ENCODE results near the gene KCNE2. TPM values are rescaled to one million over a fixed set of nuclear protein-coding genes. Genes with fewer than 3 reads are reported as not detected.

KCNE2 gene
- total RNA-seq, 4 donors from 2014 or later = 0.78 TPM; not detected in 3

DNA sequence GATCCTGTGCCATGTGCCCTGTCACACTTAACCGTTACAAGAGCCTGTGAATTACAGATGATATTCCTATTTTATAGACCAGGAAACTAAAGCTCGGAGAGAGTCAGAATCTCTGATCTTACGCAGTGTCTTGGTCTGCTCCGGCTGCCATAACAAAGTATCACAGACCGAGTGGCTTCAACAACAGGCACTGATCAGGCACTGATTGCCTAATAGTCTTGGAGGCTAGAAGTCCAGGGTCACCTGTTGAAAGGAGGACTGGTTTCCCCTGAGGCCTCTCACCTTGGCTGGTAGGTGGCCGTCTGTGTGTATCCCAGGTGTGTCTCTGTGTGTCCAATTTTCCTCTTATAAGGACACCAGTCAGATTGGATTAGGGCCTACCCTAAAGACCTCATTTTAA, 31.5 kb upstream of the KCNE2 start:
- intact Hi-C loops (cut with DNase I) = no loop called here
- TF ChIP-seq POLR2A (IDR thresholded peaks at IDR 0.05) (no peak), CTCF (IDR thresholded peaks at IDR 0.05) (no peak)
- Histone ChIP-seq H3K27me3 (no peaks in the 10 kb centered on the region), H3K4me3 (replicated peaks in 1 of 3) (no peak overlapping the region), H3K27ac (no peak overlapping the region), H3K4me1 (peaks cover 13 to 15% of the 10 kb centered on the region in 2 donors), H3K36me3 (no peaks in the 10 kb centered on the region), H3K9me3 (no peaks in the 10 kb centered on the region)
- DNase-seq = no peak
- WGBS, 2 donors = 92 to 95% methylated on average over 6 of the region's 6 CpGs

- Histone ChIP-seq H3K4me3 (replicated peaks in 1 of 3) (no peak overlapping the region), H3K9me3 (no peaks in the 10 kb centered on the region), H3K36me3 (no peaks in the 10 kb centered on the region), H3K4me1 (peaks cover 13 to 15% of the 10 kb centered on the region in 2 donors), H3K27me3 (no peaks in the 10 kb centered on the region), H3K27ac (no peak overlapping the region)
- intact Hi-C loops (cut with DNase I) = no loop called here
- no peak for DNase-seq
- WGBS, 2 donors = 95 to 96% methylated on average over 13 of the region's 13 CpGs
- TF ChIP-seq POLR2A (IDR thresholded peaks at IDR 0.05) (no peak), CTCF (IDR thresholded peaks at IDR 0.05) (no peak)
These were observed 30.6 kb upstream of the KCNE2 start for GRCh38 chr21:34333121-34333739.

DNA sequence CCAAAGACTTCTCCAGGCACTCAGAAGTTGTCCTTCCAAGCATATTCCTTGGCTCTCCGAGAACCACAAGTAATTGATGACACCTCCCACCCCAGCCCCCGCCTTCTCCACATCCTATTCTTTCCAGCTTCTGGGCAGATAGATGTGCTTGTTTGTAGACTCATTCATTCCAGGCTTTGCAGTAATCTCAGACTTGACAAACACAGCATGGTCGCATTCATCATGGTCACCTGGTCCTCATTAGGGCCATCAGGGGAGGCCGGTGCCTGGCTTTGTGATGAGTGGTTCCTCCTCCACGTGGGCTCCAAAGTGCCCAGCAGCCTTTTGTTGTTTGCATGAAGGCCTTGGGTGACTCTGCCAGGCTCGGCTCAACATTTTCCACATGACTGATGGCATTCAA, 28.5 kb upstream of the KCNE2 start:
- Histone ChIP-seq H3K27me3 (no peaks in the 10 kb centered on the region), H3K27ac (peak overlapping the region; percentile 48 to 56 (median 53)), H3K9me3 (no peaks in the 10 kb centered on the region), H3K4me1 (peaks cover 13 to 15% of the 10 kb centered on the region in 2 donors), H3K36me3 (no peaks in the 10 kb centered on the region), H3K4me3 (replicated peaks in 1 of 3) (no peak overlapping the region)
- WGBS, 2 donors = 36 to 51% methylated on average over 6 of the region's 6 CpGs
- intact Hi-C loops (cut with DNase I) = no loop called here
- peak; percentile 72 to 81 for DNase-seq
- no peak for TF ChIP-seq CTCF (IDR thresholded peaks at IDR 0.05)
- no peak for TF ChIP-seq POLR2A (IDR thresholded peaks at IDR 0.05)

DNA sequence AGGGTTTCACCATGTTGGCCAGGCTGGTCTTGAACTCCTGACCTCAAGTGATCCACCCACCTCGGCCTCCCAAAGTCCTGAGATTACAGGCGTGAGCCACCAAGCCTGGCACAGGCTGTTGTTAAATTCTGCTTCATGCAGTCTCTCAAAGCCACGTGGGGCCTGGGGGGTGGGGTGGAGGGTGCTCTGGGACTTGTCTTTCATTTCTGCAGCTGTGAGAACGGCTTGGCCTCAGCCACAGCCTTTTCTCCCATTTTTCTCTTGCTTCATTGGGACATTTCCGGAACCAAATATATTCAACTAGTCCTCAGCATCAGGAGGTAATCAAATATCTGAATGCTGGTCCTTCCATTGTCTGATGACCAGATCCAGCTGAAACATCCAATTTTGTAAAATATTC, 27.6 kb upstream of the KCNE2 start:
- no peak for DNase-seq
- no peak overlapping the region for H3K4me3 ChIP-seq (replicated peaks in 1 of 3)
- no peaks in the 10 kb centered on the region for H3K9me3 ChIP-seq
- no peaks in the 10 kb centered on the region for H3K27me3 ChIP-seq
- H3K36me3 ChIP-seq = no peaks in the 10 kb centered on the region
- H3K4me1 ChIP-seq = peaks cover 13 to 15% of the 10 kb centered on the region in 2 donors
- intact Hi-C loops (cut with DNase I) = no loop called here
- TF ChIP-seq POLR2A (IDR thresholded peaks at IDR 0.05) (no peak), CTCF (IDR thresholded peaks at IDR 0.05) (no peak)
- H3K27ac ChIP-seq = peak overlapping the region in 2 of 3 donors; percentile 48 to 85
- 85% methylated on average over 5 of the region's 5 CpGs for WGBS, 2 donors

- no peak for DNase-seq
- Histone ChIP-seq H3K36me3 (no peaks in the 10 kb centered on the region), H3K27ac (peak overlapping the region in 1 of 3 donors; percentile 85), H3K9me3 (no peaks in the 10 kb centered on the region), H3K27me3 (no peaks in the 10 kb centered on the region), H3K4me3 (replicated peaks in 1 of 3) (no peak overlapping the region), H3K4me1 (peaks cover 13 to 15% of the 10 kb centered on the region in 2 donors)
- intact Hi-C loops (cut with DNase I) = no loop called here
- 79 to 83% methylated on average over 11 to 13 of the region's 13 CpGs for WGBS, 2 donors
- TF ChIP-seq CTCF (IDR thresholded peaks at IDR 0.05) (no peak), POLR2A (IDR thresholded peaks at IDR 0.05) (no peak)
These were observed 26.9 kb upstream of the KCNE2 start for GRCh38 chr21:34336756-34337391.
